Rectal smooth muscle tissue (tissue), 1 donor: ENCODE data around the gene CLEC17A.
"Not testable (repeated sequence)": the region's sequence is repeated elsewhere in the genome, so short reads cannot be mapped to it uniquely, and the experiment has no call there.

Experiments
- H3K27ac ChIP-seq: one replicate; pipeline ENCODE4 v1.7.0; 2013; ENCODE audit warnings: low read depth, low read length, inconsistent platforms
- H3K27me3 ChIP-seq: one replicate; pipeline ENCODE4 v1.7.0; 2013; ENCODE audit warnings: low read length; ENCODE audit not compliant: control insufficient read depth, insufficient read depth
- H3K36me3 ChIP-seq: one replicate; pipeline ENCODE4 v1.7.0; 2013; ENCODE audit warnings: low read length; ENCODE audit not compliant: control insufficient read depth, insufficient read depth
- H3K4me1 ChIP-seq: one replicate; pipeline ENCODE4 v1.7.0; 2013; ENCODE audit warnings: low read length; ENCODE audit not compliant: control insufficient read depth, insufficient read depth
- H3K4me3 ChIP-seq: one replicate; pipeline ENCODE4 v1.7.0; 2013; ENCODE audit warnings: low read length
- H3K9ac ChIP-seq: one replicate; pipeline ENCODE4 v1.7.0; 2013; ENCODE audit warnings: low read length

CLEC17A gene

GRCh38 chr19:14562660-14563589 is 20.0 kb upstream of the CLEC17A start:
- Histone ChIP-seq H3K4me3 (no peak overlapping the region), H3K27me3 (no peaks in the 10 kb centered on the region), H3K36me3 (peaks cover 3% of the 10 kb centered on the region), H3K4me1 (no peaks in the 10 kb centered on the region), H3K27ac (no peak overlapping the region), H3K9ac (no peak overlapping the region)

- H3K27ac ChIP-seq: no peak overlapping the region
- peaks cover 3% of the 10 kb centered on the region for H3K36me3 ChIP-seq
- no peaks in the 10 kb centered on the region for H3K27me3 ChIP-seq
- H3K4me3 ChIP-seq: no peak overlapping the region
- H3K9ac ChIP-seq: no peak overlapping the region
- no peaks in the 10 kb centered on the region for H3K4me1 ChIP-seq
Measured at GRCh38 chr19:14563590-14563926, 19.3 kb upstream of the CLEC17A start.

GRCh38 chr19:14563989-14564651 is 18.8 kb upstream of the CLEC17A start:
- no peaks in the 10 kb centered on the region for H3K27me3 ChIP-seq
- peaks cover 3% of the 10 kb centered on the region for H3K36me3 ChIP-seq
- H3K9ac ChIP-seq: no peak overlapping the region
- H3K27ac ChIP-seq: no peak overlapping the region
- H3K4me1 ChIP-seq: no peaks in the 10 kb centered on the region
- H3K4me3 ChIP-seq: no peak overlapping the region

- not testable (repeated sequence) for H3K27ac ChIP-seq, H3K27me3 ChIP-seq, H3K9ac ChIP-seq, H3K36me3 ChIP-seq, H3K4me3 ChIP-seq, H3K4me1 ChIP-seq
Measured at GRCh38 chr19:14564652-14565297, 18.1 kb upstream of the CLEC17A start.

- no peak overlapping the region for H3K27ac ChIP-seq
- H3K4me1 ChIP-seq: no peaks in the 10 kb centered on the region
- H3K36me3 ChIP-seq: peaks cover 3% of the 10 kb centered on the region
Measured at GRCh38 chr19:14565298-14565679, 17.6 kb upstream of the CLEC17A start.

GRCh38 chr19:14565765-14566711 is 16.8 kb upstream of the CLEC17A start:
- H3K27ac ChIP-seq: no peak overlapping the region
- H3K36me3 ChIP-seq: peaks cover 3% of the 10 kb centered on the region
- no peak overlapping the region for H3K9ac ChIP-seq
- no peaks in the 10 kb centered on the region for H3K27me3 ChIP-seq
- H3K4me3 ChIP-seq: no peak overlapping the region
- H3K4me1 ChIP-seq: peaks cover 6% of the 10 kb centered on the region

More at GRCh38 chr19:14565298-14565679, 17.6 kb upstream of the CLEC17A start:
- Histone ChIP-seq H3K27me3 (no peaks in the 10 kb centered on the region), H3K4me3 (no peak overlapping the region), H3K9ac (no peak overlapping the region)

GRCh38 chr19:14566712-14567077 is 16.2 kb upstream of the CLEC17A start:
- peaks cover 8% of the 10 kb centered on the region for H3K4me1 ChIP-seq
- H3K27me3 ChIP-seq: no peaks in the 10 kb centered on the region
- H3K4me3 ChIP-seq: no peak overlapping the region
- H3K9ac ChIP-seq: no peak overlapping the region
- no peak overlapping the region for H3K27ac ChIP-seq
- peaks cover 3% of the 10 kb centered on the region for H3K36me3 ChIP-seq

- H3K27ac ChIP-seq: no peak overlapping the region
- no peak overlapping the region for H3K9ac ChIP-seq
- H3K27me3 ChIP-seq: no peaks in the 10 kb centered on the region
- no peak overlapping the region for H3K4me3 ChIP-seq
- H3K36me3 ChIP-seq: peaks cover 3% of the 10 kb centered on the region
- H3K4me1 ChIP-seq: peaks cover 8% of the 10 kb centered on the region
Measured at GRCh38 chr19:14567079-14567478, 15.8 kb upstream of the CLEC17A start.

GRCh38 chr19:14570864-14571527 is 11.9 kb upstream of the CLEC17A start:
- Histone ChIP-seq H3K27me3 (no peaks in the 10 kb centered on the region), H3K4me1 (peaks cover 8% of the 10 kb centered on the region), H3K4me3 (peak overlapping the region; percentile 87), H3K36me3 (no peaks in the 10 kb centered on the region), H3K9ac (peak overlapping the region; percentile 3), H3K27ac (no peak overlapping the region)

GRCh38 chr19:14571695-14572490 is 11.0 kb upstream of the CLEC17A start, which contains the start of gene NDUFB7:
NDUFB7 (minus strand) TSS chr19:14572066; CDS start chr19:14572000, 66 bp downstream.
- no peaks in the 10 kb centered on the region for H3K36me3 ChIP-seq
- H3K27ac ChIP-seq: peak within 1 kb of the TSS; percentile 75
- no peaks in the 10 kb centered on the region for H3K27me3 ChIP-seq
- peak within 1 kb of the TSS; percentile 87 for H3K4me3 ChIP-seq
- peak within 1 kb of the TSS; percentile 88 for H3K9ac ChIP-seq
- H3K4me1 ChIP-seq: peaks cover 8% of the 10 kb centered on the region
